ENCODE results near the gene ST3GAL5.

Gene ST3GAL5

DNA sequence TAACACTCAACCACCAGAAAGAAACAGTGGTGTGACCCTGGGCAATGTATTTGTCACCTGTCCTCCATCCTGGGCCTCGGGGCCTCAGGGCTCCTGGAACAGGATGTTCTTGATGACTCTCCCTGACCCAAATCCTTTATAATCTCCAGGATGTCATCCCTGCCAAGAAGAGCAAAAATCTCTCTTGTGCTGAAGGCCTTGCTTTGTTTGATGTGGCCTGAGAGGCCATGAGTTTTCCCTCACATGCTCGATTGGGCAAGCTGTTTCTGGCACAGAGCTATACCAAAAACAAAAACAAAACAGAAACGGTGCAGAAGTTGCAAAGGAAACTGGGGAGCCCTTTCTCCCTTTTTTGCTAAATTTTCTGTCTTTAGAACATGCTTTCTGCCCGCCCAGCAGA is 35.7 kb upstream of the ST3GAL5 start:
- H3K27me3 Mint-ChIP-seq = no peaks in the 10 kb centered on the region
- no peak for ATAC-seq
- no peaks in the 10 kb centered on the region for H3K36me3 Mint-ChIP-seq
- no peak overlapping the region for H3K4me3 Mint-ChIP-seq
- H3K27ac Mint-ChIP-seq = no peak overlapping the region
- no peaks in the 10 kb centered on the region for H3K9me3 Mint-ChIP-seq
- peaks cover 6% of the 10 kb centered on the region for H3K4me1 Mint-ChIP-seq

DNA sequence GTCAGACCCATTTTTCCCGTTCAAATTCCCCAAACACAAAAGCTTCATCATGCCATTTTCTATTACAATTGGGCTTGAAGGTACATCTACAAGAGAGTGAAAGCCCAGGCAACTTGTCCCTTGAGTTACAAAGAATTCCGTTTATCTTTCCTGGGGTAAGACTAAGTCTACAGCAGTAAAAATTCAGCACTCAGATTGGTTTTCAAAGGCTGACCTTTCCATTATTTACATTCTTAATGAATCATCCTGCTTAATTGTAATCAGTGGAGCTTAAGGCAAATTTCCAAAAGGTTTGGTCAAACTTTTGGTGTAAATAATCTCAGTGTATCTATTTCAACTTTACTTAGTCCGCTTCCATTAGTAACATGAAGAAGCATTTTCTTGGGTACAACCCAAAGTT is 33.4 kb upstream of the ST3GAL5 start:
- Mint-ChIP-seq H3K27me3 (no peaks in the 10 kb centered on the region), H3K4me1 (peaks cover 6% of the 10 kb centered on the region), H3K36me3 (peaks cover 5% of the 10 kb centered on the region), H3K9me3 (no peaks in the 10 kb centered on the region), H3K4me3 (no peak overlapping the region), H3K27ac (no peak overlapping the region)
- ATAC-seq = no peak

DNA sequence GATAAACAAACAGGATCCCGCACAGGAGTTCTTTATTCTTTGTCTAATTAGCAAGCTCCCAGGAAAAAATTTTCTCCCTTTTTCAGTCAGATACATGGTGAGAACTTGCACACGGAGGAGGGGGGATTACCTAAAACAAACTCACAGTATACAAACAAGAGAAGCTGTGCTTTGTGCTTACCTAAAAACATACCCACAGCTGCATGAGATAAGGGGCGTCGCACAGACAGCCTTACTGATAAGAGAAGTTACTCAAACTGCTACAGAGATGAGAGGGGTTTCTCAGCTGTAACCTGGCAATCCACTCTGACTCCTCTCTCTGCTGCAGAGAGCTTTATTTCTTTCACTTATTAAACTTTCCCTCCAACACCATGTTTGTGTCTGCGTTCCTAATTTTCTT is 32.9 kb upstream of the ST3GAL5 start:
- Mint-ChIP-seq H3K9me3 (no peaks in the 10 kb centered on the region), H3K4me3 (no peak overlapping the region), H3K27ac (no peak overlapping the region), H3K4me1 (peaks cover 6% of the 10 kb centered on the region), H3K27me3 (no peaks in the 10 kb centered on the region), H3K36me3 (peaks cover 5% of the 10 kb centered on the region)
- ATAC-seq = no peak

DNA sequence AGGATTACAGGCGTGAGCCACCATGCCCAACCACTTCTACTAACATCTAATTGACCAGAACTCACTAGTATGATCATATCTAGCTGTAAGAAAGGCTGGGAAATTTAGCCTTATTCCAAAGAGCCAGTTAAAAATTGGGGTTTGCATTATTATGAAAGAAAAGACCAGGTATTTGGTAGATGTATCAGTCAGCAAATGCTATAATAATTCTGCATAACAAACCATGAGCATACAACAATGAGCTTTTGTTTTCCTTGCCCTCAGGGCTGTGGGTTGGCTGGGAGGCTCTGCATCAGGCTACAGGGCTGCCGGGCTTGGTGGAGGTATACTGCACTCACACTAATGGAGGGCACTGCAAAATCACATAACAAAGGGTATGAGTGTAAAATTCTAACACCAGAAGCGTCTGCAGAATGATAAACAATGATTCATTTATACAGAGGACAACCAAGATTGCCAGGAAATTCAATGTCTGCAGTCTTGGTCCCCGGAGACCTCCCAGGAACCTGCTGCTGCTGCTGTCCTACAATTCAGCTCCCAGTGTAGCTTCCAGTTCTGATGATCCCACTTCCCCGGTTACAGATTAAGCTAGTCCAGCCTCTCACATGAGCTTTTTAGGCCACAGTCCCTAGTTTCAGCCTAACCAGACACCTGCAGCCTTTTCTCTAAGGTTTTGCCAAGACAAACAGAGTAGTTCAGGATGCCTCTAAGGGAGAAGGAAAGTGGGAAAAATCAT is 32.2 kb upstream of the ST3GAL5 start:
- Mint-ChIP-seq H3K4me1 (peaks cover 6% of the 10 kb centered on the region), H3K4me3 (no peak overlapping the region), H3K9me3 (no peaks in the 10 kb centered on the region), H3K36me3 (peaks cover 5% of the 10 kb centered on the region), H3K27me3 (no peaks in the 10 kb centered on the region), H3K27ac (no peak overlapping the region)
- ATAC-seq = no peak

DNA sequence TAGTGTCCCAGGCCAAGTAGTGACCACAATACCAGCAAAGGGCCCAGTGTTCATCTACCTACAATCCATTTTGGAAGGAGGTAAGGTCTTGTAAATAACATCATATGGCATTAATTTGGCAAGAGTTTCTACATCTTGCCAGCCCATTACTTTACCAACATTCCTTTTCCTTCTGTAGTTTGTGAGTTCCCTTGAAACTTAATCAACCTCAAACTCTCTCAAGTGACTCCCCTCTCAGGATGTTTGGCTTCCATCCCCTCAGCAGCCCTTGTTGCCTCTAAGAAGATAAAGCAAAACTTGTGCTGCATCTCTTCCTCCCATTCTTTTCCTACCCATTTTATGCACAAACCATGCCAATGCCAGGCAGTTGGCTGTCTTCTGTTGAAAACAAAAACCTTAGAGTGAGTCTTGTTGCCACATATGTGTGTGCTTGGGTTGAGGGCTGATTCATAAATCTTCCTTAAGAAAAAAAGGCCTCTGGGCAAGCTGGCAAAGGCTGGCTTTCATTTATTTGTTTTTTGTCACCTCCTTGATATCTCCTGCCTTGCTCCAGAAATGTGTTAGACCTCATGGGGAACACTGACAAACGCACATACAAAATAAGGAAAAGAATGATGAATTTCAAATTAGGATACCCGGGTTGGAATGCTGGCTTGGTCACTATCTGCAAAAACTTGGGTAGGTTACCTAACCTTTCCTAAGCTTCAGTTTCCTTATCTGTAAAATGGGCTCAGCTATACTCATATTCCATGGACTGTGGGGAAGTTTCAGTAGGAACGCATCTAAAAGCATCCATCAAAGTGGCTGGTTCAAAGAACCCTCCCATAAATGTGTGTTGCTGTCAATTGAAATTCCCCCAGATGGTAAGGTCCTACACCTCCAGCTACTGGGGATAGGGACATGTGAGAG is 29.4 kb upstream of the ST3GAL5 start:
- Mint-ChIP-seq H3K4me3 (no peak overlapping the region), H3K4me1 (peaks cover 15% of the 10 kb centered on the region), H3K27ac (no peak overlapping the region), H3K36me3 (peaks cover 11% of the 10 kb centered on the region), H3K9me3 (no peaks in the 10 kb centered on the region), H3K27me3 (no peaks in the 10 kb centered on the region)
- ATAC-seq = no peak

DNA sequence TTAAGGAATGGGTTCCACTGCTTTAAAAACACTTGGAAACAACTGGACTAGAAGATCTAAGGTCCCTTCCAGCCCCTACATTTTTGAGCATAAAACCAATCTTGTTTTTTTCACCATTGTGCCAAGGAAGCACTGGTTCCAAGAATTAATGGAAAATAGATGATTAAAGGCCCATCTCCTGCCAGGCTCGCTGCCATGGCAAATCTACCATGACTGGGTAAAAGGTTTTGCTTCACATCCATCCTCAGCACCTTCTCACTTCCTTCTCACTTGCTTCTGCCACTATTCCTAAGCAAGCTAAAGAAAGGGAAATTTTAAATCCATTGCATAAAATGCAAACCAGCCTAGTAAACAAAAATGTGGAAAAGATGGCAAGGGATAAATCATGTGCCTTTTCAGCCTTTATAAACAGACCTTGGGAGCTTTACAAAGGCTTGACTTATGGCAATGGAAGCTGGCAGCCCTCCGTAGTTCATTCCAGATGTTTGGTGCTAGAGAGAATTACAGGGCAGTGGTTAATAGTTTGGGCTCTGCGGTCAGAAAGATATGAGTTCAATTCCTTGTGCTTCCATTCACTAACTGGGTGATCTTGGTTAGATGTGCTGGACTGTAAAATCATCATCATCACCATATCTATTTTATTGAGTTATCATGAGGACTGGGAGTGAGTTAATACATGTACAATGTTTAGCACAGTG is 27.0 kb upstream of the ST3GAL5 start:
- H3K4me3 Mint-ChIP-seq = no peak overlapping the region
- H3K36me3 Mint-ChIP-seq = peaks cover 11% of the 10 kb centered on the region
- H3K9me3 Mint-ChIP-seq = no peaks in the 10 kb centered on the region
- H3K27me3 Mint-ChIP-seq = no peaks in the 10 kb centered on the region
- H3K4me1 Mint-ChIP-seq = peaks cover 29% of the 10 kb centered on the region
- ATAC-seq = no peak
- no peak overlapping the region for H3K27ac Mint-ChIP-seq

DNA sequence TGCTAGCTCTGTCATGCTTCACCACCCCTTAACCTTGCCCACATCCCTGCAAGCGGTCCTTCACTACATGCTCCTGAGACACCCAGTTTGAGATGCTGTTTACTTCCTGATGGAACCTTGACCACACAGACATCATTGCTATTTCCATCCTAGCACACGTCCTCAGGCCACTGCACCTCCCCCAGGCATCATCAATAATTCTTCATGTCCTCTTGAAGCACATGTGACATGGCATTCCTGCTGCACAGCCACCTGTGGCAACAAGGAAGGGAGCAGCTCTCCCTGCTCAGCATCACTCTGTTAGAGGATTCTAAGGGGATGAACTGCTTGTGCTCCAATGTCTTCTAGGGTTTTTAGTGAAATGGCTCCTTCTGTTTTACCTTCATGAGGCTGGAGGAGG is 26.1 kb upstream of the ST3GAL5 start:
- peaks cover 32% of the 10 kb centered on the region for H3K4me1 Mint-ChIP-seq
- no peak for ATAC-seq
- no peaks in the 10 kb centered on the region for H3K27me3 Mint-ChIP-seq
- no peaks in the 10 kb centered on the region for H3K9me3 Mint-ChIP-seq
- H3K27ac Mint-ChIP-seq = no peak overlapping the region
- H3K36me3 Mint-ChIP-seq = peaks cover 11% of the 10 kb centered on the region
- no peak overlapping the region for H3K4me3 Mint-ChIP-seq

DNA sequence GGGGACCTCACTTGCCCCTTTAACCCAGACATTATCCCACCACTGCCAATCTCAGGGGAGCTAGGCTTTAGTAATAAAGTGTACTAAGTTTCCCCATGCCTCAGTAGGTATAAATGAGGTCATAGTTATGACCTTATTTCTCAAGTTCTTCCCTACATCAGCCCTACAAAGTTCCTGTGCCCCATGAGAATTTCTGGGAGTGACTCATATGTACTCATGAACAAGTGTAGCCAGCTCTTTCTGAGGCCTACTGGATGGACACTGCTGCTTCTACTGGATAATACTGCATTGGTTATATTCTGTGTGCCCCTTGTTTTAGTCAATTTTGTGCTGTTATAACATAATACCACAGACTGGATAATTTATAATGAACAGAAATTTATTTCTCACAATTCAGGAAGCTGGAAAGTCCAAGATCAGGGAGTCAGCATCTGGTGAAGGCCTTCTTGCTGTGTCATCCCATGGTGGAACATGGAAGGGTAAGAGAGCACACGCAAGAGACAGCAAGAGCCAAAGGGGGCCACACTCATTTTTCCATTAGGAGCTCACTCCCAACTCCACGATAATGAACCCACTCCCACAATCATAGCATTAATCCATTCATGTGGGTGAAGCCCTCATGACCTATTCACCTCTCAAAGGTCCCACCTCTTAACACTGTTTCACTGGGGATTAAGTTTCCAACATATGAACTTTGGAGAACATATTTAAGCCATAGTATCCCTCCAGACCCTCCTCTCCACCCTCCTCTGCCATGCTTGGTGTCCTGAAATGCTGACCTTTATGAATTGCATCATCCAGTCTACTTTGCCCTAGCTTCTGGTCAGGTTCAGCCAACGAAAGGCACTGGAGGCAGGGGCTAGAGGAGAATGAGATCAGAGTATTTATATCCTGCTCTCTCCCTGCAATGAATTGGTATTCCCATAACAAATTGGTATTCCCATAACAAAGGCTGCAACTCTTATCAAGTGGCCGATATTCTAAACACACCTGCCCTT is 25.4 kb upstream of the ST3GAL5 start:
- no peak overlapping the region for H3K4me3 Mint-ChIP-seq
- ATAC-seq = no peak
- H3K36me3 Mint-ChIP-seq = peaks cover 11% of the 10 kb centered on the region
- no peaks in the 10 kb centered on the region for H3K9me3 Mint-ChIP-seq
- peak overlapping the region; percentile 30 for H3K27ac Mint-ChIP-seq
- no peaks in the 10 kb centered on the region for H3K27me3 Mint-ChIP-seq
- peaks cover 32% of the 10 kb centered on the region for H3K4me1 Mint-ChIP-seq

DNA sequence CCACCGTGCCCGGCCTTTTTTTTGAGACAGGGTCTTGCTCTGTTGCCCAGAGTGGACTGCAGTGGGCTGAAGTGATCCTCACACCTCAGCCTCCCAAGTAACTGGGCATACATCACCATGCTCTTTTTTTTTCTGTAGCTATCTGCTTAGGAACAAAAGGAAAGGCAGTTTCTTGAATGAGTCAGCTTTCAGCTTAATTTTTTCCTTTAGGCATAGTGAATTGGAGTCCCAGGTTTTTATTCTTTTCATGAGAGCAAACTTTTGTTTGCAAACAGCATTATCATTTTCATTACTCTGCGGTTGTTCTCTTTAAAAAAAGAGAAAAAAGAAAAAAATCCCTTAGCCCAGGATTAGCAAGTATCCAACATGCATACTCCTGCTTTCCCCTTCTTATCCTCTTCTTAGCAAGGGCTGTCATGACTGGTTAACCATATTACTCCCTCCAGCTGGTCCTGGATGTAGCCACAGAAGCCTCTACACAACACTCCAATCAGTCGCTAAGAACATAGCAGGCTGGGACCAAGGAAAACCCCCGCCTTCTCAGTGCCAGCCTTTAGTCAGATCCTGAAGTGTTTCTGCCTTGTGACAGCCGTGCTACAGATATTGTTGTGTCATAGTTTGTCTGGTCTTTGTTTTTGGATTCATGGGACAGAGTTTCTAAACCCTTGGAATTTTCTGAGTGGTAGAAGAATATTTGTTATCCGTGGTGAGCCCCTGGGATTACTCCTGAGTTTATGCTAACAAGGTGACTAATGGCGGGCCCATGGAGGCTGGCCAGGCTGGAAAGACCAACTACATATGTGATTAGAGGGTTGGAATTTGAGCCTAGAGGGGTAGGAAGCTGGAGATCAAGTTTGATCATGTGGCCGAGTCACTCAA is 23.3 kb upstream of the ST3GAL5 start:
- H3K27ac Mint-ChIP-seq = peak overlapping the region; percentile 8
- H3K27me3 Mint-ChIP-seq = no peaks in the 10 kb centered on the region
- peaks cover 10% of the 10 kb centered on the region for H3K36me3 Mint-ChIP-seq
- peaks cover 32% of the 10 kb centered on the region for H3K4me1 Mint-ChIP-seq
- H3K4me3 Mint-ChIP-seq = no peak overlapping the region
- H3K9me3 Mint-ChIP-seq = no peaks in the 10 kb centered on the region
- ATAC-seq = no peak

DNA sequence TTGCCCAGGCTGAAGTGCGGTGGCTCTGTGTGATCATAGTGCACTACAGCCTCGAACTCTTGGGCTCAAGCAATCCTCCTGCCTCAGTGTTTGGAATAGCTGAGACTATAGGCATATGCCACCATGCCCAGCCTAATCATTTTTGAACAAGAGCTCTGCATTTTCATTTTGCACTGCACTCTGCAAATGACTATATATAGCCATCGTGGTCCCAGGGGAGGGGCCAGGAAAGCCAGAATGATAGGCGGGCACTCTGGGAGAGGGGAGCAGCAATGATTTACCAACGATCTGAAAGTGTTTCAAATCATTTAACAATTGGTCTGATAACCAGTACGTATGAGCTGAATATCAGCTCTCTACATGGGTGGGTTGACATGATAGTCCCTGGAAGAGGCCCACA is 22.3 kb upstream of the ST3GAL5 start:
- Mint-ChIP-seq H3K4me3 (no peak overlapping the region), H3K27ac (no peak overlapping the region), H3K36me3 (peaks cover 12% of the 10 kb centered on the region), H3K27me3 (no peaks in the 10 kb centered on the region), H3K9me3 (no peaks in the 10 kb centered on the region), H3K4me1 (peaks cover 32% of the 10 kb centered on the region)
- ATAC-seq = no peak

DNA sequence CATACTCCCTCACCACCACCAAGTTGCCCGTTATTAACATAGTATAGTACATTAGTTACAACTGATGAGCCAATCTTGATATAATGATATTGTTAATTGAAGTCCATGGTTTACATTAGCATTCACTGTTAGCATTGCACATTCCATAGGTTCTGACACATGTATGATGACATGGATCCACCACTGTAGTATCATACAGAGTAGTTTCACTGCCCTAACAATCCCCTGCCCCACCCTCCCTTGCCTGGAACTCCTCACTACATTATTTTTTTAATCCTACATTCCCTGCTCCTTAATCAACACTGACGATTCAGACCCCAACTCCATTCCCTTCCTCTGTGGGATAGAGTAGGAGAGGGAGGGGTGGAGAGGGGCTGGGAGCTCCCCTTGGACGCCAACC is 20.2 kb upstream of the ST3GAL5 start:
- Mint-ChIP-seq H3K27me3 (no peaks in the 10 kb centered on the region), H3K9me3 (no peaks in the 10 kb centered on the region), H3K27ac (no peak overlapping the region), H3K4me1 (peaks cover 19% of the 10 kb centered on the region), H3K4me3 (no peak overlapping the region), H3K36me3 (peaks cover 22% of the 10 kb centered on the region)
- no peak for ATAC-seq

DNA sequence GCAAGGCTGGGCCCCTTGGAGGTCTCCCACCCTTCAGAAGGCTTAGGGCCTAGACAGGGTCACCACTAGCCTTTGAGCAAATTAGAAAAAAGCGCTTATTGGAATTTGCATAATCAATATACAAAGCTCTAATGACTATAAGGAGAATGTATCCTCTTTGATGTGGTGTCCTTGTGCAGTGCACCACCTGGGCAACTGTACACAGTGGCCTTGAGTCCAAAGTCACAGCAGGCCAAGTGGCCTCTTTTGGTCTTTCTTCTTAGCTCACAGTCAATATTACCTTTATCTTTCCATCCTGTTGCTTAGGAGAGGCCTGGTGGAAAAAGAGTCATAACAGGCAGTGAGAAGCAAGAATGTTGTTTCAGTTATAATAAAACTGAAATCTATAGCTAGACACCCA is 19.7 kb upstream of the ST3GAL5 start:
- Mint-ChIP-seq H3K36me3 (peaks cover 23% of the 10 kb centered on the region), H3K27ac (no peak overlapping the region), H3K4me3 (no peak overlapping the region), H3K9me3 (no peaks in the 10 kb centered on the region), H3K4me1 (peaks cover 17% of the 10 kb centered on the region), H3K27me3 (no peaks in the 10 kb centered on the region)
- no peak for ATAC-seq

DNA sequence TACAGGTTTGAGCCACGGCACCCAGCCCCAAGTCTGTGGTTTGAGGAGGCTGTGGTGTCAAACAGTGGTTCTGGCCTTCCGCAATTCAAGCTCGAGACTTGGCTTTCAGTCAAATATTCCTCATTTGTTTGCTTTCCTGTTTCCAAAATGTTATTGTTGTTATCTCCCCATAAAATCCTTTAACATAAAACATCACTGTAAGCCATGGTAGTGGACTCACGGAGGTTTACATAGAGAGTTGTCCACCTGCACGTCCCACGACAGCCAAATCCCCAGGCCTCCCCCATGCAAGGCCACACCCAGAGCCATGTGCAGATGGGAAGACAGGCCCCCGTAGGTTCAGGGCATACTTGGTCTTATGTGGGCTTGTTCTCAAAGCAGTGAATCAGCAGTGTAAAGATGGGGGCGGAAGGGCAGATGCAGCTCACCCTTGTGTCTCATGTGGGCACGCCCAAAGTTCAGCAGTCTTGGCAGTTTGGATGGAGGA is 18.9 kb upstream of the ST3GAL5 start:
- Mint-ChIP-seq H3K9me3 (no peaks in the 10 kb centered on the region), H3K27ac (no peak overlapping the region), H3K4me1 (peaks cover 17% of the 10 kb centered on the region), H3K36me3 (peaks cover 23% of the 10 kb centered on the region), H3K4me3 (no peak overlapping the region), H3K27me3 (no peaks in the 10 kb centered on the region)
- ATAC-seq = no peak

DNA sequence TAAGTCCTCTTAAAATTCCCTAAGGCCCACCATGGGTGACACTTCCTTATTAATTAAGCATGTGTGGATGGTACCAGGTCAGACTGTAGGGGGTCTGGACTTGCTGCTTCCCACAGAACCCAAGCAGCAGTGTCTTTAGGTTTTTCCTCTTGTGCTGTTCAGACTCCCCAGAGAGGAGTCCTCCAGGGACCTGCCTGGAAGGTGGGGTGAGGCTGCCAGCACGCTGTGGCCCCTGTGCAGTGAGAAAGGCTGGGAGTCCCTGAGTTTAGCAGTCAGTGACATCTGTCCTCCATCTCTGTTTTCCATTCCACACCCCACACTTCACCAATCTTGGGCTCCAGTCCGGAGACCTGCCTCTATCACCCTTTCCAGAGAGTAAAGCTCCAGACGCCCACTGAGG is 18.0 kb upstream of the ST3GAL5 start:
- peaks cover 23% of the 10 kb centered on the region for H3K36me3 Mint-ChIP-seq
- no peak overlapping the region for H3K27ac Mint-ChIP-seq
- H3K4me1 Mint-ChIP-seq = peaks cover 18% of the 10 kb centered on the region
- H3K9me3 Mint-ChIP-seq = no peaks in the 10 kb centered on the region
- no peak for ATAC-seq
- no peak overlapping the region for H3K4me3 Mint-ChIP-seq
- H3K27me3 Mint-ChIP-seq = no peaks in the 10 kb centered on the region
